GM11168 (cell line): ENCODE measurements around the gene KDM2A.

Experiments used
- in situ Hi-C: fragments of 300-500 bp; cut with MboI; formaldehyde crosslinking; loops from one replicate; pipeline ENCODE4 v1.12.0; 2022; ENCODE audit warnings: low sequenced_read_pairs; ENCODE audit not compliant: unreplicated experiment

Gene KDM2A

DNA sequence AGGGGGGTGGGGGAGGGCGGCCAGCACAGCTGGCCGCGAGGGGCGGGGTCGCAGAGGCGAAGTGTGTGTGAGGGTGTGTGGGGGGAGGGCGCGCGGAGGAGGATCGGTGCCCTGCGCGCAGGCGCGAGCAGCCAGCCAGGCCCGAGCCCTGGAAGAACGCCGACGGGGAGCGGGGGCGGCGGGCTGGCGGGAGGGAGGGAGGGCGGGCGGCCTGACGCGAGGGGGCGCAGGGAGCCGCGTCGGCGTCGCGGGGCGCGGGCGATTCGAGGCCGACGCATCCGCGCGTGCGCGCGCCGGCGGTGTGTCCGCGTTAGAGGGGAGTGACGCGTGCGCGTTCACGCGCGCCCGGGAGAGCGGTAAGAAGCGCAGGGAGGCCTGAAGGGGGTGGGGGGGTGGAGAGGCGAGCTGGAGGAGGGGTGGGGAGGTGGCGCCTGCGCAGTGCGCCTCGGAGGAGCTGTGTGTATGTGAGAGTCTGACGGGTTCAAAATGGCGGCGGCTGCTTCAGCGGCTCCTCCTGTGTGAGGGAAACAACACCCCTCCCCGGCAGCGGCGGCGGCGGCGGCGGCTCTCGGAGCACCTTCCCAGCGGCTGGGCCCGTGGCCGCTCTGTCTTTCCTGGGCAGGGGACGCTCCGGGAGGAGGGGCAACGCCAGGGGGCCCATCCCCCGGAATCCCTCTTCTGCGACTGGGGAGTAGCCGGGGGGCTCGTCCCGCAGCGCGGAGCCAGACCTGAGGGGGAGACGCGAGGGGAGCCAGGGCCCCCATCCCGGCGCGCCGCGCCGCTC is at the start of gene KDM2A:
KDM2A (plus strand) TSS at position 463 of the 784 bp plus-strand sequence. CDS start 2,054 bp downstream, outside the sequence.
- in situ Hi-C loops, result no loop called here

DNA sequence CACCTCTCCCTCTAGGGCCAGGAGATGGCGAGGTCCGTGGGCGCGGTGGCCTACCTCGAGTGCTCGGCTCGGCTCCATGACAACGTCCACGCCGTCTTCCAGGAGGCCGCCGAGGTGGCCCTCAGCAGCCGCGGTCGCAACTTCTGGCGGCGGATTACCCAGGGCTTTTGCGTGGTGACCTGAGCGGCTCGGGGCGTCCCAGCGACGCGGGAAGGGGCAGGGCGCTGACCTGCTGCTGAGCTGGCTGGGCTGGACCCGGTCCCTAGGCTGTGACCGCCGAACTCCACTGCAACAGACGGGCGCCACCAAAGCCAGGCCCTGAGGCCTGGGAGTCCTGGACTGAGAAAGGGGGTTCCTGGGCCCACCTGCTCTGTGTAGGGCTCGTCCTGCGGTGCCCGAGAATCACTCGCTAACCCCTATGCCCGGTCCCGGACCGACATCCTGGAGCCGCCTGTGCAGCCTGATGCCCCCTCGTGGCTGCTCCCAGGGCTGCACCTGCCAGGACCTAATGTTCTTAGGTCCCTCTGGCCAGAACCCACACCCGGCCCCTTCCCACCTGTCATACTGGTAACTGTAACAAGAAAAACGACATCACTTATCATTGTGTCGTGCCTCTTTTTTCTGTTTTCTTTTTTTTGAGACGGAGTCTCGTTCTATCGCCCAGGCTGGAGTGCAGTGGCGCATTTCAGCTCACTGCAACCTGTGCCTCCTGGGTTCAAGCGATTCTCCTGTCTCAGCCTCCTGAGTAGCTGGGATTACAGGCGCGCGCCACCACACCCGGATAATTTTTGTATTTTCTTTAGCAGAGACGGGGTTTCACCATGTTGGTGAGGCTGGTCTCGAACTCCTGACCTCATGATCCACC is 47.4 kb upstream of the KDM2A start:
- in situ Hi-C loops, result no loop called here

DNA sequence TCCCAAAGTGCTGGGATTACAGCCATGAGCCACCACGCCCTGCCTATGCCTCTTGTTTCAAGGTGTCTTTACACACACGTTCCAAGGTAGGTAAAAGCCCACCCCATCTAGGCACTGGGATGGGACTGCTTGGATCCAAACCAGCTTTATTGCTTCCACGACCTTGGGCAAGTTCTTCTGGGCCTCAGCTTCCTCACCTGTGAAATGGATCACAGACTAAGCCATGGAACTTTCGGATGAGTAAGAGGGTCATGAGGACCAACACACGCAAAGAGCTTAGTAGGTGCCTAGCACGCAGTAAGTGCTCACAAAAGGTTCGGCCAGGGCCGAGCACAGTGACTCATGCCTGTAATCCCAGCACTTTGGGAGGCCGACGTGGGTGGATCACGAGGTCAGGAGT is 46.8 kb upstream of the KDM2A start:
- in situ Hi-C loops, result no loop called here

DNA sequence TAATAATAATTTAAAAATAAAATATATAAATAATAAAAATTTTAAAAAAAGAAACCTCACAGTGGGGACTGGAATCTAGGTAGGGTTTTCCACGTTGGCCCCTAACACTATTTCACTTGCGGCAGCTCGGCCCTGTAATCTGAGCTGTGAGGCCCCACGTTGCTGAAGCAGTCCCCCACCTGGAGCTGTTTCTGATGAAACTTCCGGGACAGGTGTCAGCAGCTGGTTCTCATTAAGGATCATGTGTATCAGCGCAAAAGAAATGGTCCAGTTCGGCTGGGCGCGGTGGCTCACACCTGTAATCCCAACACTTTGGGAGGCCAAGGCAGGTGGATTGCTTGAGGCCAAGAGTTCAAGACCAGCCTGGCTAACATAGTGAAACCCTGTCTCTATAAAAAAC is 45.2 kb upstream of the KDM2A start:
- in situ Hi-C loops, result no loop called here

DNA sequence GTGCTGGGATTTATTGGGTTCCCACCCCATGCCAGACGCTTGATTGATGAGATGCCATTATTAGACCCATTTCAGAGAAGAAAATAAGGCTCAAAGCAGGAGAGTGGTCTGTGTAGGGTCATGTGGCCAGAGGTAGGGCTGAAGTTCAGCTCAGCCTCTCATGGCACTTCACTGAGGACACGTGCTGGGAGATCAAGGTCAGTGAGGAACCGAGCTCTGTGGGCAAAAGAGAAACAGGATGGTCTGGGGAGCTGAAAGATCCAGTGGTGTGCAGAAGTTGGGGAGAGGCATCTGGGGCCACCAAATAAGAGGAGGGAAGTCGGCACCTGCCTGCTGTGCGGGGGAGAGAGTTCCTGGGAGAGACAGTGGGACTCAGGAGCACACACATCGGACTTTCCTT is 42.9 kb upstream of the KDM2A start:
- in situ Hi-C loops, result no loop called here

DNA sequence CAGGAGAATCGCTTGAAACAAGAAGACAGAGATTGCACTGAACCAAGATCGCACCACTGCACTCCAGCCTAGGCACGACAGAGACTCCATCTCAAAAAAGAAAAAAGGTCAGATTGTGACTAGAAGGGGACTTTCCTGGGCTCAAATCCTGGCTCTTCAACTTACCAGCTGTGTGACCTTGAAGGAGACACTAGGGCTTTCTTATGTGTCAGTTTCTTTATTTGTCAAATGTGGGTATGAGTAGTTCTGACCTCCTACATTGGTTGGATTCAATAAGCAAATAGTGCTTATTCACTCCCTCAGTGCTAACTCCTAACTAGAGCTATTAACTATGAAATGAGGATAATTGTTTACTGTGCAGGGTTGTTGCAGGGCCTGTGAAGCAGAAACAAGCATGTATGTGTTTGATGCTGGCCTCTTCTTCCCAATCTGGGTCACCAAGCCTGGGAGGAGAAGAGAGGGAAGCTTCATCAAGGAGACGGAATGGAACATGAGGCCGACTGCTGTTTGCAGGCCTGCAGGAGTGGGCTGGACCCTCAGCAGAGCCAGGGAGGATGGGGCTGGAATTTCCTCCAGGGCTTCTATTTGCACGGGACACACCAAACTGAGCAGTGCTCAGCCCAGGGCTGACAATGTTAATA is 39.9 kb upstream of the KDM2A start:
- in situ Hi-C loops, result no loop called here

DNA sequence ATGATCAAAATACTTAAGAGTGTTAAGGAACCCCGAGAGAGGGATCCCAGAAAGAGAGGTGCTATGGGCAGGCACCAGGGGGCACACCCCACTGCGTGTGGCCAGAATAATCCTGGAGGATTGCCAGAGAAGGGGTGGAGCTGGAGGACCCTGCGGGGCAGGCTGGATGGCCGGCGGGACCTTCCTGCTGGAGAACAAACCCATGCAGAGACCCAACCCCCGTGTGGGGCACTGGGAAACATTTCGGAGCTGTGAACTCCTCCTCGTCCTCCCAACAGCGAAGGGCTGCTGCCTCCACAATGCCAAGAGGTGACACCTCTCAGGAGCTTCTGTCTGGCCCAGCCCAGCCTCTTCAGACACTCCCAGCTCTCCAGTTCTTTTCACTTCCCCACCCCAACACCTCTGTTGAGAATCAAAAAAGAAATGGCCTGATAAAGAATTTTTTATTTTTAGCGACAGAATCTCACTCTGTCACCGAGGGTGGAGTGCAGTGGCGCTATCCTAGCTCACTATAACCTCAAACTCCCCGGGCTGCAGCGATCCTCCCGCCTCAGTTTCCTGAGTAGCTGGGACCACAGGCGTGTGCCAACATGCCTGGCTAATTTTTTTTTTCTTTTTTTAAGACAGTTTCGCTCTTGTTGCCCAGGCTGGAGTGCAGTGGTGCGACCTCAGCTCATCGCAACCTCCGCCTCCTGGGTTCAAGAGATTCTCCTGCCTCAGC is 36.8 kb upstream of the KDM2A start:
- in situ Hi-C loops, result loop anchor here (5.0 kb wide), 1 partner anchor 80 kb away; no protein-coding TSS in a partner anchor

DNA sequence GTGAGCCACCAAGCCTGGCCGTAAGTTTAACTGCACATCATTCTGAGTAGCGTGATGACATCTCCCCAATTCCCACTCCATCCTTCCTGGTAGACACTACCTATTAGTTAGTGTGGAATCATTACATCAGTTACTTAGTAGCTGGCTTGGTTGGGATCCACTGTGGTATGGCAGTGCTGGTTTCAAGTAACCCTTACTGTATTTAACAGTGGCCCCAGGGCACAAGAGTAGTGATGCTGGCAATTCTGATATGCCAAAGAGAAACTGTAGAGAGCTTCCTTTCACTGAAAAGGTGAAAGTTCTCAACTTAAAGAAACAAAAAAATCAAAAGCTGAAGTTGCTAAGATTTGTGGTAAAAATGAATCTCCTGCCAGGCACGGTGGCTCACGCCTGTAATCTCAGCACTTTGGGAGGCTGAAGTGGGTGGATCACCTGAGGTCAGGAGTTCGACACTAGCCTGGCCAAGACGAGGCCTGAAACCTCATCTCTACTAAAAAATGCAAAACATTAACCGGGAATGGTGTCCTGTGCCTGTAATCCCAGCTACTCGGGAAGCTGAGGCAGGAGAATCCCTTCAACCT is 35.2 kb upstream of the KDM2A start:
- in situ Hi-C loops, result loop anchor here (5.0 kb wide), 1 partner anchor 78 kb away; no protein-coding TSS in a partner anchor

DNA sequence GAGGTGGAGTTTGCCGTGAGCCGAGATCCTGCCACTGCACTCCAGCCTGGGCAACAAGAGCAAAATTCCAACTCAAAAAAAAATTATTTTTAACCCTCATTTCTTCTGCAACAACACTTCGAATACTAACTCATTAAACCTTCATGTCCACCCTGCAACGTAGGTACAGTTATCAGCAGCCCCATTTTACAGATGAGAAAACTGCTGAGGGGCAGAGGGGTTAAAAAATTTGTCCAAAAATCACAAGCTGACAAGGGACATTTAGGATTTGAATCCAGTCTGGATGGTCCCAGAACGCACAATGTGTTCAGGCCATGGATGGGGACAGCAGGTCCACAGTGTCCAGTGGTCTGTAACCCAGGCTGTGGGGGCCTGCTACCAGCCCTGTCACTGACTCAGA is 33.4 kb upstream of the KDM2A start:
- in situ Hi-C loops, result no loop called here

DNA sequence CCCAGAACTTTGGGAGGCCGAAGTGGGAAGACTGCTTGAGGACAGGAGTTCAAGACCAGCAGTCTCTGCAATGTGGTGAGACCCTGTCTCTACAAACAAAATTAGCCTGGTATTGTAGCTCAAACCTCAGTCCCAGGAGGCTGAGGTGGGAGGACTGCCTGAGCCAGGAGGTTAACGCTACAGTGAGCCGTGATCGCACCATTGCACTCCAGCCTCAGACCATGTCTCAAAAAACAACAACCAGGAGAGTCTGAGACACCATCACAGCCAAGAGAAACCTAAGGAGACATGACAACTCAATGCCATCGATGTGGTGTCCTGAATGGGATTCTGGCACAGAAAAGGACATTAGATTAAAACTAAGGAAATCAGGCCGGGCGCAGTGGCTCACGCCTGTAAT is 28.3 kb upstream of the KDM2A start:
- in situ Hi-C loops, result no loop called here

DNA sequence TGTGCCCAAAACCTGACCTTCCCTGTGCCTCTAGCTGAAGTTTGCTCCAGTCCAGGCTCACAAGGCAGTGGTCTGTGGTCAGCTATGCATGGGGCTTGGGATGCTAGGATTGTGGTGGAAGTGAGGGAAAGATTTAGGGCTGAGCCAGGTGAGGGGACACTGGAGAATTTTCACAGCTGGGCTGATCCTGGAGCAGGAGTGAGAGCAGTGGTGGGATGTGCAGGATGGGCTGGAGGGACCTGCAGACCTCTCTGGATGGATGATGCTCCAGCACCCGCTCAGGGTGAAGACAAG is 23.9 kb upstream of the KDM2A start:
- in situ Hi-C loops, result no loop called here

DNA sequence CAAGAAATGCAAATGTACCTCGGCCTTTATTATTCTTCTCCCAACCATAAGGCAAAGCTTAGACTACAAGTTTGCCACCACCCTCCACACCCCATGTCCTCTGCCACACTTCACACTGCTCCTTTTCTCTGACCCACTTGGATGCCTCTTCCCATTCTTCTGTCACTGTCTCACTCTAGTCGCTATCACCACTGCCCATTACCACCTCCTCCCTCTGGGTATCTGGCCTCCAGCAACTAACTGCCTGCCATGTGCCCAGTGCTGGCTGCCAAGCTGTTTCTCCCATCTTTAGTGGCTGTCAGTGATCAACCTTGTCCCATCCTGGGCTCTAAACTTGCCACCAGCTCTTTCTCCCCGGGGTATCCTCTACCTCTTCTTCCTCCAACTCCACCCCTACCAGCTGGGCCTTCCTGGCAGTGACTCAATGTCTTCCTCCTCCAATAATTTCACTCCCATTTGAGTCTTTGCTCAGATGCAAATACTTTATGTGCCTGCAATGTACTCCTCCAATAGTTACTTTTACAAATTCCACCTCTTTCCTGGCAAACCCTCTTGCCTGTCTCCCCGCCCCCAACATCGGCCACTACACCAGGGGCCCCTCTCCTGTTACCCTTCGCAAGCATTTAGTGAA is 20.1 kb upstream of the KDM2A start:
- in situ Hi-C loops, result no loop called here

DNA sequence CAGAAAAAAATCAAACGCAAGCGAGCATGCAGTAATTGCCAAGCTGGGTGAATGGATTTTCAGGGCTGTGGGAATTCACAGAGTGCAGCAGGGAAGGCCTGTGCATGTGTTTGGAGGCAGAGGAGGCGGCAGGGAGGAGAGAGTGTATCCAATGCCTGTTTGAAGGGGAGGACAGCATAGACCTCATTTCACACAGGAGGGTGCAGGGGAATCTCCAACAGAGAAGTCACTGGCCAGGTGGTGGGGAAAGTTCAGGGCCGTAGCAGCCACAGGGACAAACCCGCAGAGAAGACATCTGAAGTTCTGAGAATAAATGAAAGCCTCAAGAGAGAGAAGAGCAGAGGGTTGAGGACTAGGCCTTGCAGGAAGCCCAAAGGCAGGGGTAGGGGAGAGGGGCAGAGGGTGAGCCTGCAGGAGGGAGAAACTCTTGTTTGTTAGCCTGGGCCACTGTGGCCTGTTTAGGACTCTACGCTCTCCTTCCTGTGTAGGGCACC is 19.2 kb upstream of the KDM2A start:
- in situ Hi-C loops, result no loop called here

DNA sequence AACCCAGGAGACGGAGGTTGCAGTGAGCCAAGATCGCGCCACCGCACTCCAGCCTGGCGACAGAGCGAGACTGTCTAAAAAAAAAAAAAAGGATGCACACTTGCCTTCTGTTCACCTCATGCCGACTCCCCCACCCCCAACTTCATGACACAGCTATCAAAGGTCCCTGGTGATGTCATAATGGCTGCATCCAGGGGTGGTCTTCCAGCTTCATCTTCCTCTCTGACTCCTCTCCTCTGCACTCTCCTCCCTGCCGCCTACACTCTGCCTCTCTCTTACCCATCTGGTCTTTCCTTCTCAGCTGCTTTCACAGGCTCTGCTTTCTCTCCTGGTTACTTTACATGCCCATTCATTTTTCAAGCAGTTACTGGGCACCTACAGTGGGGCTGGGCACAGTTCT is 16.4 kb upstream of the KDM2A start:
- in situ Hi-C loops, result no loop called here

DNA sequence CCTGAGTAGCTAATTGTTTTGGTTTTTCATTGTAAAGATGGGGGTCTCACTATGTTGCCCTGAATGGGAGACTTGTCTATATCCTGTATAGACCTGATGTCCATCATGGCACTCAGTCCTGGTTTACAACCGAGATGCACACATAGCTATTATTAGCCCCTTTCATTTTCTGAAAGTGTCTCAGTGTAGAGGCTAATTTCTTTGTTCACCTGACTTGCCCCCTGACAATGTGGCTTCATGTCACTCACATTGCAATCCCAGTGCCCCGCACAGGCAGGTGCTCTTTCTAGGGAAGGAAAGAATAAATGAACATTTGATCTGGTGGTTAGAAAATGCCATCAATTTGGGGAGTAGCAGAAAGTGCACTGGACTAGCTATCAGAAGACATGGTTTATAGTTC is 13.1 kb upstream of the KDM2A start:
- in situ Hi-C loops, result no loop called here

DNA sequence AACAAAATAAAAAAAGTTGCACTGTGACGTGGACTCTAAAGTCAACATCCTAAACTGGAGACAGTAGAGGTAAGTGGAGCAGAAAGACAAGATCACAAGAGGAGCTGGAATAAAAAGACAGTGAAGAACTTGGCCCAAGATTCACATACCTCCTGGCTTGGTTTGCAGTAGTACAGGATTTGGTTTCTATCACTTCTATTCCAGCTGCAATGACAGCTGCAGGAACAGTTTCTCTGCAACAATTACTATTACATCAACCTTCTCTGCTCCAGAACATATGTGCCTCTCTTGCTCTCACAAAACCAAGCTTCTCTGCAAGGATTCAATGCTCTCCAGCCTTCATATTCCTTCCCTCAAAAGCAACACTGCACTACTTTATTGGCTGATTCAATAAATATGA is 7.8 kb upstream of the KDM2A start:
- in situ Hi-C loops, result no loop called here

DNA sequence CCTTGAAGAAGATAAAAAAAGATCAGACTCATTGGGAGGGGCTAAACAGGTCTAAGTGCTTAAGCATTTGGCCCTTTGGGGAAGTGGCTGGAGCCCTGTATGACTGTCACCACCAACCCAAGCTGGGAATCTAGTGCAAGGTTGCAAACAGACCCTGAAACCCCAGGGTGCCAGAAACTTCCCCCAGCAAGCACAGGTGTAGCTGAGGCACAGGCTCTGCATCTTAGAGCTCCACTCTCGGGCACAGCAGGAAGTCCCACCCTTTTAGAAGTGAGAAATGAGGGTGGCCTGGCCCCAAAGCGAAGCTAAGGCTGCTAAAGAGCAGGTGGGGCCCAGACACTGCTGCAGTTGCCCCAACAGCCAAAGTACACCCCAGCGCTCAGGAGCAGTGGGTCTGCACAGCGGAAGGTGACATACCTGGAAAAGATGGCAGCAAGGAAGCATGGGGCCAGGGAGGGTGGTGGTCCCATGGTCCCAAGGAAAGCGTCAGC is 5.8 kb upstream of the KDM2A start:
- in situ Hi-C loops, result no loop called here

DNA sequence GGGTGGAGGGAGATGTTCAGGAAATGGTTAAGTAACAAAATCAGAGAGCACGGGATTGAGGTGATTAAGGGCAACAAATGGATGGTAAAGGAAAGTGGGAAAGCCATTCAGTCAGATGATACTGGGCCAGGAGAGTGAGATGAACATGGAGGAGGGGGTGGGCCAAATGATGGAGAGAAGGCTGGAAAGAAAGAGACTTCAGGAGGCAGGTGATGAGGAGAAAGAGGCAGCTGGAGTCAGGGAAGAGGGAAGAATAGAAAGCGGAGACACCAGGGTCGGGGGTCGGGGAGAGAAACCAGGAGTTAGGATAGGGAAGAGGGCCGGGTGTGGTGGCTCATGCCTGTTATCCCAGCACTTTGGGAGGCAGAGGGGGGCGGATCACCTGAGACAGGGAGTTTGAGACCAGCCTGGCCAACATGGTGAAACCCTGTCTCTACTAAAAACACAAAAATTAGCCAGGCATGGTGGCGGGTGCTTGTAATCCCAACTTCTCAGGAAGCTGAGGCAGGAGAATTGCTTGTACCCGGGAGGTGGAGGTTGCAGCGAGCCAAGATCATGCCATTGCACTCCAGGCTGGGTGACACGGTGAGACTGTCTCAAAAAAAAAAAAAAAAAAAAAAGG is 4.7 kb upstream of the KDM2A start:
- in situ Hi-C loops, result no loop called here

DNA sequence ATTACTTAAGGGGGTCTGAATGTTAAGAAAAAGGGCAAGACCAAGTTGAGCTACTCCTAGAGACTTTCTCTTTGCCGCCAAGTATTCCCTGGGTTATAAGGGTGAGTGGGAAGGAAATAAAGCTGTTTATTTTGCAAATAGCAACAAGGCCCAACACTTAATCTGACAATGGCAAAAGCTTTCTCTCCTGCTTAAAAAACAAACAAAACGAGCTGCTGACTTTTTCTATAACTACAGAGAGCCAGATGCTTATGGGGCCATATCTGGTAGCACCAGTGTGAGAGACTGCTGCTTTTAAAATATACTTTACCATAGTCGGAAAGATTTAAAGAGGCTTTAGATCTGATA is 2.3 kb upstream of the KDM2A start:
- in situ Hi-C loops, result no loop called here
